Left ventricle myocardium inferior (tissue), 1 donor: Measurements from ENCODE around the gene CERK. TPM values are rescaled to one million over a fixed set of nuclear protein-coding genes. Genes with fewer than 3 reads are reported as not detected.

ENCODE experiments used
- DNase-seq: peaks from one replicate; pipeline ENCODE4 v3.0.0-alpha.2; 2020
- H3K27ac ChIP-seq: fragments of 200-600 bp; replicated peaks from 2 replicates; pipeline ENCODE4 v1.8.0; 2021
- H3K27me3 ChIP-seq: fragments of 200-600 bp; 2 replicates; pipeline ENCODE4 v1.8.0; 2021; ENCODE audit warnings: low read depth
- H3K36me3 ChIP-seq: fragments of 200-600 bp; 2 replicates; pipeline ENCODE4 v1.8.0; 2021
- H3K4me1 ChIP-seq: fragments of 200-600 bp; 2 replicates; pipeline ENCODE4 v1.8.0; 2021
- H3K4me3 ChIP-seq: fragments of 200-600 bp; 2 replicates; pipeline ENCODE4 v1.8.0; 2021; ENCODE audit warnings: mild to moderate bottlenecking, moderate library complexity
- H3K9me3 ChIP-seq: fragments of 200-600 bp; replicated peaks from 2 replicates; pipeline ENCODE4 v1.8.0; 2021
- CTCF ChIP-seq: fragments of 200-600 bp; IDR thresholded peaks from 2 replicates; pipeline ENCODE4 v1.8.0; 2021; ENCODE audit warnings: antibody characterized with exemption, mild to moderate bottlenecking, borderline replicate concordance
- intact Hi-C: fragments of 100-400 bp; cut with micrococcal nuclease; formaldehyde crosslinking; loops from one replicate; pipeline ENCODE4 v1.11.0; 2022
- total RNA-seq: library from RNA; stranded (reverse); fragmentation: NEBNext Ultra II Directional; extraction: Animal tissue kit (Norgen Biotek cat#: 25700); gene quantifications from one replicate; pipeline ENCODE4 v1.2.1, GENCODE V29; 2021
- donor health status: DM: no; HTN: yes; CAD: no; lungs with severe emphysema.

Gene CERK
- total RNA-seq, 1 donor from 2014 or later = 76.9 TPM

DNA sequence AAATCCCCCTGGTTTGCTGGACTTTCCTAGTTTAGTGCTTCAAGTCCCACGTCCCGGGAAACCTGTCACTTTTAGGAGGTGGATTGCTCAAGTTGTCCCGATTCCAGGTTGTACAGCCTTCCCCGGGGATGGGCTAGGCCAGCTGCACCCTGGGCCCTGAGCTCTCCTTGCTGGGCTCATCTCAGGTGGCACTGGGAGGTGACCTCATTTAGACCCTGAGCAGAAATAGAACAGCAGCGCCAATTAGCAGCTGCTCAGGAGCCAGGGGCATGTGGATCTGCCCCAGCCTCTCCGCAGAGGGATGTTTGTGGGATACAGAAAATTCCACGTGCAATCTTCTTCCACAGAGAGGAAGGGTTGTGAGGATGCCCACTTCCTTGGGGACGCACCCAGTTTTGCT is 9.6 kb upstream of the CERK start:
- no peaks in the 10 kb centered on the region for H3K9me3 ChIP-seq
- H3K27ac ChIP-seq = no peak overlapping the region

GRCh38 chr22:46746620-46747019 is 8.6 kb upstream of the CERK start:
- Histone ChIP-seq H3K4me1 (peaks cover 47% of the 10 kb centered on the region), H3K27ac (no peak overlapping the region), H3K9me3 (no peaks in the 10 kb centered on the region), H3K4me3 (no peak overlapping the region), H3K36me3 (no peaks in the 10 kb centered on the region), H3K27me3 (no peaks in the 10 kb centered on the region)
- DNase-seq = no peak
- no peak for TF ChIP-seq CTCF
- intact Hi-C loops = no loop called here

More for the DNA sequence above, 9.6 kb upstream of the CERK start:
- TF ChIP-seq CTCF = no peak
- Histone ChIP-seq H3K27me3 (no peaks in the 10 kb centered on the region), H3K4me3 (no peak overlapping the region), H3K36me3 (no peaks in the 10 kb centered on the region), H3K4me1 (peaks cover 47% of the 10 kb centered on the region)
- intact Hi-C loops = no loop called here
- no peak for DNase-seq

DNA sequence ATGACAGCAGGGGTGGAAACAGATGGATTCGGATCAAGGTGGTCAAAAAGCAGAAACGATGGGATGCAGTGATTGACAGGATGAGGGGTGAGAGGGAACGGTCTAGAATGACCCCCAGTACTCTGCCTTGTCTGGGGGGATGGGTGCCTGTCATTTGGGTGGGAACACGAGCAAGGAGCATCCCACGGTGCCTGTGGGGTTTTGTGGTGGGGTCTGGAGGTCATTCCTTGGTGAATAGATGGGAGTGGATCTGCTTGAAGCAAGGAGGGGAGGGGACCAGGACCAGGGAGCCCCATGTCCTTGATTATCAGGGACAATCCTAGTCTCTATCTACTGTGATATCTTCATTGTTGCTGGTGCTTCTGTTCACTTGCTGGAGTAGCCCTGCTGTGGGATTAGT is 8.1 kb upstream of the CERK start:
- TF ChIP-seq CTCF = no peak
- Histone ChIP-seq H3K36me3 (no peaks in the 10 kb centered on the region), H3K27me3 (no peaks in the 10 kb centered on the region), H3K27ac (no peak overlapping the region), H3K4me1 (peaks cover 47% of the 10 kb centered on the region), H3K4me3 (no peak overlapping the region), H3K9me3 (no peaks in the 10 kb centered on the region)
- no peak for DNase-seq
- intact Hi-C loops = no loop called here

- intact Hi-C loops = no loop called here
- Histone ChIP-seq H3K4me3 (no peak overlapping the region), H3K4me1 (peaks cover 47% of the 10 kb centered on the region), H3K36me3 (no peaks in the 10 kb centered on the region), H3K9me3 (no peaks in the 10 kb centered on the region), H3K27me3 (no peaks in the 10 kb centered on the region), H3K27ac (no peak overlapping the region)
- no peak for DNase-seq
- no peak for TF ChIP-seq CTCF
Measured at GRCh38 chr22:46744581-46744980, 6.5 kb upstream of the CERK start.

GRCh38 chr22:46742576-46743221 is 4.6 kb upstream of the CERK start:
- Histone ChIP-seq H3K36me3 (no peaks in the 10 kb centered on the region), H3K27ac (peak overlapping the region; percentile 98), H3K9me3 (no peaks in the 10 kb centered on the region), H3K27me3 (no peaks in the 10 kb centered on the region), H3K4me3 (no peak overlapping the region), H3K4me1 (peaks cover 48% of the 10 kb centered on the region)
- intact Hi-C loops = no loop called here
- TF ChIP-seq CTCF = no peak
- DNase-seq = no peak
